HepG2 (cell line): Measurements from ENCODE around the gene STUM. TPM values are rescaled to one million over a fixed set of nuclear protein-coding genes. Genes with fewer than 3 reads are reported as not detected.

Source experiments
- ATAC-seq: fragments of 200-7000 bp; cut with Tn5 transposase; 3 replicates; pipeline ENCODE4 v1.9.1; 2020; ENCODE audit warnings: mild to moderate bottlenecking, moderate library complexity
- BruUV-seq: library from RNA; stranded (reverse); fragments of 400-500 nt; replicated peaks from 2 replicates; lab custom pipeline; 2021; lab: Mats Ljungman, UMichigan
- CTCF ChIA-PET: fragments of 300-600 bp; formaldehyde crosslinking; extraction: SDS; loops from one replicate; lab custom pipeline; 2021; ENCODE audit warnings: low total read pairs, inconsistent platforms, low intra/inter-chr PET ratio; lab: Yijun Ruan, JAX
- POLR2A ChIA-PET: fragments of 350-600 bp; sonication (Branson Sonifier 250); formaldehyde crosslinking; loops from one replicate; lab custom pipeline; 2020; ENCODE audit warnings: antibody characterized with exemption, inconsistent platforms; lab: Yijun Ruan, JAX
- DNase-seq: peaks from one replicate; pipeline ENCODE4 v3.0.0-alpha.2; 2015; ENCODE audit warnings: low spot score
- FAIRE-seq: peaks from 3 replicates; lab custom pipeline; 2011; peaks lifted over from hg19 to GRCh38; lab: Jason Lieb, UNC
- H2AFZ ChIP-seq: one replicate; pipeline ENCODE4 v1.6.1; 2011; ENCODE audit warnings: low read length, inconsistent platforms
- H3K27ac ChIP-seq: fragments of 300-600 bp; 3 replicates; pipeline ENCODE4 v1.8.0; 2011; ENCODE audit warnings: mixed run types, mild to moderate bottlenecking, mixed read lengths, low read length, inconsistent platforms; ENCODE audit not compliant: insufficient read depth; ENCODE audit errors: extremely low read length
- H3K27me3 ChIP-seq, 2 experiments: fragments of 200-600 bp in 1 of 2; 2 replicates in 1 of 2; 3 replicates in 1 of 2; pipeline versions ENCODE4 v1.6.0 to v1.8.0; 2011; ENCODE audit warnings: low read length in 2 of 2, mild to moderate bottlenecking in 2 of 2, moderate library complexity in 2 of 2, inconsistent platforms in 1 of 2; ENCODE audit not compliant: insufficient read depth in 2 of 2, control insufficient read depth in 1 of 2
- H3K36me3 ChIP-seq, 2 experiments: fragments of 200-600 bp in 1 of 2; replicated peaks in 1 of 2; 2 replicates in 1 of 2; 3 replicates in 1 of 2; pipeline versions ENCODE4 v1.5.1 to v1.8.0; 2011; ENCODE audit warnings: low read length in 2 of 2, inconsistent platforms in 1 of 2; ENCODE audit not compliant: insufficient read depth in 2 of 2, control insufficient read depth in 1 of 2
- H3K4me1 ChIP-seq: 2 replicates; pipeline ENCODE4 v1.5.1; 2012; ENCODE audit warnings: low read length, inconsistent platforms; ENCODE audit not compliant: insufficient read depth
- H3K4me2 ChIP-seq: 2 replicates; pipeline ENCODE4 v1.6.0; 2011; ENCODE audit warnings: low read depth, low read length, inconsistent platforms
- H3K4me3 ChIP-seq, 3 experiments: fragments of 200-600 bp in 1 of 3; sonication (generic), shearing (Covaris generic) in 1 of 3; replicated peaks in 1 of 3; 2 replicates each; pipeline ENCODE4 v1.5.1; 2011 to 2016; ENCODE audit warnings: low read length in 3 of 3, inconsistent platforms in 2 of 3, low read depth in 2 of 3, mild to moderate bottlenecking in 2 of 3, control low read depth in 1 of 3, mixed read lengths in 1 of 3; ENCODE audit not compliant: insufficient read depth in 1 of 3
- H3K79me2 ChIP-seq: one replicate; pipeline ENCODE4 v1.6.1; 2011; ENCODE audit warnings: low read length, inconsistent platforms; ENCODE audit not compliant: insufficient read depth
- H3K9ac ChIP-seq: 2 replicates; pipeline ENCODE4 v1.6.0; 2011; ENCODE audit warnings: mild to moderate bottlenecking, low read depth, low read length, inconsistent platforms; ENCODE audit not compliant: insufficient read depth
- H3K9me3 ChIP-seq: 2 replicates; pipeline ENCODE4 v1.5.1; 2012; ENCODE audit warnings: mild to moderate bottlenecking, low read length
- H4K20me1 ChIP-seq: 2 replicates; pipeline ENCODE4 v1.6.0; 2011; ENCODE audit warnings: inconsistent platforms, mild to moderate bottlenecking, low read length, moderate library complexity; ENCODE audit not compliant: insufficient read depth
- MIXL1 ChIP-seq: IDR thresholded peaks from 2 replicates; pipeline ENCODE4 v1.6.1; 2016
- STAG1 ChIP-seq: sonication (generic); formaldehyde crosslinking; IDR thresholded peaks from 2 replicates; pipeline ENCODE4 v1.4.0; 2020; ENCODE audit warnings: missing genetic modification reagents
- WGBS: methylation state at CpG from one replicate; pipeline ENCODE4 v1.1.6; 2017; ENCODE audit warnings: low lambda C conversion rate; 5-methylcytosine and 5-hydroxymethylcytosine counted together
- in situ Hi-C: cut with HindIII; loops from 2 replicates; pipeline ENCODE4 v1.10.0; 2017; ENCODE audit warnings: low pct_unique_long_range_greater_than_20kb; ENCODE audit not compliant: extremely low pct_ligation_motif_present
- intact Hi-C: fragments of 100-400 bp; cut with micrococcal nuclease; formaldehyde crosslinking; loops from one replicate; pipeline ENCODE4 v1.10.0; 2022; ENCODE audit not compliant: unreplicated experiment
- polyA plus RNA-seq, 8 experiments: library from polyadenylated mRNA; depleted of rRNA in 3 of 8; stranded (reverse) in 7 of 8; unstranded in 1 of 8; fragments of >200 nt; fragmentation: Illumina TruSeq in 4 of 8; extraction: Trizol in 4 of 8; gene quantifications; 2 replicates each; pipeline versions ENCODE4 v1.2.1 to v1.2.3, GENCODE V29; 2011 to 2016; ENCODE audit warnings: low read depth in 4 of 8, missing spikeins in 1 of 8, mixed read lengths in 1 of 8; ENCODE audit not compliant: insufficient read depth in 1 of 8
- total RNA-seq, 5 experiments: library from RNA; depleted of rRNA; stranded (reverse); fragments of >200 nt; fragmentation: Illumina TruSeq; extraction: Trizol; gene quantifications; 2 replicates each; pipeline ENCODE4 v1.2.3, GENCODE V29; 2016; ENCODE audit warnings: low read depth in 1 of 5
- TF ChIP-seq, protein P1 (sequence below): sonication (generic); formaldehyde crosslinking; IDR thresholded peaks from 2 replicates; pipeline ENCODE4 v1.5.0; 2020; ENCODE audit warnings: mild to moderate bottlenecking, missing genetic modification reagents, moderate library complexity
- TF ChIP-seq, protein P2 (sequence below): IDR thresholded peaks from 2 replicates; pipeline ENCODE4 v1.6.1; 2016; ENCODE audit warnings: low read depth, borderline replicate concordance

The STUM gene
- total and polyA plus RNA-seq, 2 of the 13 experiments (the other 11 are each of a cell fraction or from before 2014, with no cell fraction given): not detected

DNA sequence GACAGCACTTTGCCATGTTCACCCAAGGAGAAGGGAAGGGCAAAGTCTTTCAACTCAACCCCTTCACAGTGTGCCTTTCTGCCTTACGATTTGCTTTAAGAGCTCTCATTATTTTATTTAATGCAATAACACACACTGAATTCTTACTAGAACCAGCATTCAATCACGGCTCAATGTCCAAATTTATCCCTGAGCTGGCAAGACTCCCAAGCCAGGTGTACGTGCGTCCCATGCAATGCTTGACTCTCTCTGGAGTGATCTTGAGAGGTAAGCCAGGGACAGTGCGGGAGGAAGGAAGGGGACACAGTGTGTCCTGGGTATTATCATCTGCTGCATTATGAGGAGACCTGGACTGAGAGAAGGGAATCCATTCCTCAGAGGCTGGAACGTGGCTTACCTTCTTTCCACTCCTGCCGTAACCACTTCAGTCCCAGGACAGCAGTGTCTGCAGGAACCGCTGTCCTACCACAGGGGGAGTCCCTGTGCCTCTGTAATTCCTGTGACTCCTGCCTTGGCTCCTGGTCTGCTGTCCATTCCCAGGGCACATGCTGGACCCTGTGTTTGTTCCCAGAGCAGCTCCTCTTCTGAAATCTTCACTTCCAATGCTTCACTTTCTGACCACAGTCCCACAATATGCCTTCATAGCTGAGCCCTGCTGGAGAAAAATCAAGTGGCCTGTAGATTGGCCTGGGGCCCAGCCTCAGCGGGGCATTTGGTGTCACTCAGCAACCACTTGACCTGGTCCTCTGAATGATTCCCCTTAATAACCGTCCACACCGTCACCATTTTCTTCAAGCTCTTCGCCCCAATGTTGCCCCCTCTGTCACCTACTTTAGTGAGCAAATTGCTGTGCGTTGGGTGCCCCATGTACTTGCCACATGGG lies 28.6 kb upstream of the STUM start:
- POLR2A ChIA-PET: no interaction called here
- H3K9me3 ChIP-seq: no peaks in the 10 kb centered on the region
- peak; percentile 87 for ATAC-seq
- no TSS peak for BruUV-seq
- in situ Hi-C loops (no loop called here), intact Hi-C loops (no loop called here)
- no peak overlapping the region for H3K27ac ChIP-seq
- H3K27me3 ChIP-seq: peaks cover 0 to 5% of the 10 kb centered on the region in 2 experiments; a peak in 3 of 5 replicates
- FAIRE-seq: no peak
- CTCF ChIA-PET: no interaction called here
- no peak overlapping the region for H2AFZ ChIP-seq
- H4K20me1 ChIP-seq: no peaks in the 10 kb centered on the region
- no peaks in the 10 kb centered on the region for H3K79me2 ChIP-seq
- H3K4me1 ChIP-seq: no peaks in the 10 kb centered on the region
- TF ChIP-seq STAG1 (CRISPR knock-in tag) (peak; percentile 35; the same call in 1 of the 2 replicates), MIXL1 (no peak)
- TF ChIP-seq, protein P1, sequence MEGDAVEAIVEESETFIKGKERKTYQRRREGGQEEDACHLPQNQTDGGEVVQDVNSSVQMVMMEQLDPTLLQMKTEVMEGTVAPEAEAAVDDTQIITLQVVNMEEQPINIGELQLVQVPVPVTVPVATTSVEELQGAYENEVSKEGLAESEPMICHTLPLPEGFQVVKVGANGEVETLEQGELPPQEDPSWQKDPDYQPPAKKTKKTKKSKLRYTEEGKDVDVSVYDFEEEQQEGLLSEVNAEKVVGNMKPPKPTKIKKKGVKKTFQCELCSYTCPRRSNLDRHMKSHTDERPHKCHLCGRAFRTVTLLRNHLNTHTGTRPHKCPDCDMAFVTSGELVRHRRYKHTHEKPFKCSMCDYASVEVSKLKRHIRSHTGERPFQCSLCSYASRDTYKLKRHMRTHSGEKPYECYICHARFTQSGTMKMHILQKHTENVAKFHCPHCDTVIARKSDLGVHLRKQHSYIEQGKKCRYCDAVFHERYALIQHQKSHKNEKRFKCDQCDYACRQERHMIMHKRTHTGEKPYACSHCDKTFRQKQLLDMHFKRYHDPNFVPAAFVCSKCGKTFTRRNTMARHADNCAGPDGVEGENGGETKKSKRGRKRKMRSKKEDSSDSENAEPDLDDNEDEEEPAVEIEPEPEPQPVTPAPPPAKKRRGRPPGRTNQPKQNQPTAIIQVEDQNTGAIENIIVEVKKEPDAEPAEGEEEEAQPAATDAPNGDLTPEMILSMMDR (CRISPR knock-in tag): peak; percentile 42
- DNase-seq: no peak
- H3K4me3 ChIP-seq: no peak overlapping the region
- WGBS: 41% methylated on average over 13 of the region's 13 CpGs
- no peaks in the 10 kb centered on the region for H3K36me3 ChIP-seq
- no peak overlapping the region for H3K4me2 ChIP-seq
- H3K9ac ChIP-seq: no peak overlapping the region

DNA sequence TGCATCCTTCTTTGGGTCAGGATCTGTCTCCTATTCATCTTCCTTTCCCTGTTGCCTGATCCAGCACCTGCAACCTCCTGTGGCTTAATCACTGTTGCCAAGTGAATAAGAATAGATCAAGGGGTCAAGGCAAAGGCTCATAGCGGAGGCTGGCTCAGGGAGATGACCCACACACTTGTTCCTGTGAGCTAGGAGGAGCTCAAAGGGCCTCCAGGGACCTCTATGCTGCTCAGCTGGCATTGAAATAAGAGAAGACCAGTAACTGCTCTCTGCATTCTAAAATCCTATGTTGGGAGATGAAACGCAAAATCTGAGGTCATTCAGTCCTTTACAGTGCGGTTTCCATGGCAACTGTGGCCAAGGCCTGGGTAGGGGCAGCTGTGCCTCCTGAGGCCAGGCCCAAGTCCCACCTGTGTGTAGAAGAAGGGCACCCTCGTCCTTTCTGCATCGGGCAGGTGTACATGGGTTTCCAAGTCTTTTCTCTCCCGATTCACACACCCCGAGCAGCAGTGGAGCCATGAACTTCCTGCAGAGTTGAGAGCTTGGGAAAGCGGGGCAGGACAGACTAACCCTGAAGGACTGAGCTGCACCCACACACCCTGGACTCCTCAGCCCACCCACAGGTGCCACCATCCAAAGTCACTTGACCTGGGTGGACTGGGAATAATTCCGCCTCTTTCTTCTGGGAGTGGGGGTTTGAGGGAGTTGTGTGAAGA lies 27.8 kb upstream of the STUM start:
- TF ChIP-seq, protein P2, sequence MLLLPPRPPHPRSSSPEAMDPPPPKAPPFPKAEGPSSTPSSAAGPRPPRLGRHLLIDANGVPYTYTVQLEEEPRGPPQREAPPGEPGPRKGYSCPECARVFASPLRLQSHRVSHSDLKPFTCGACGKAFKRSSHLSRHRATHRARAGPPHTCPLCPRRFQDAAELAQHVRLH (CRISPR knock-in tag): no peak
- TF ChIP-seq, all 625 proteins: peak for 0
- WGBS: 63% methylated on average over 9 of the region's 9 CpGs
- peaks cover 0 to 5% of the 10 kb centered on the region in 2 experiments; a peak in 3 of 5 replicates for H3K27me3 ChIP-seq
- DNase-seq (no peak), ATAC-seq (no peak), FAIRE-seq (no peak)
- H3K4me3 ChIP-seq: no peak overlapping the region
- intact Hi-C loops: no loop called here
- POLR2A ChIA-PET: no interaction called here
- H3K79me2 ChIP-seq: no peaks in the 10 kb centered on the region
- H3K9me3 ChIP-seq: no peaks in the 10 kb centered on the region
- no peak overlapping the region for H3K9ac ChIP-seq
- no peaks in the 10 kb centered on the region for H3K4me1 ChIP-seq
- H3K4me2 ChIP-seq: no peak overlapping the region
- CTCF ChIA-PET: no interaction called here
- in situ Hi-C loops: no loop called here
- no peaks in the 10 kb centered on the region for H4K20me1 ChIP-seq
- H3K27ac ChIP-seq: no peak overlapping the region
- no peaks in the 10 kb centered on the region for H3K36me3 ChIP-seq
- no peak overlapping the region for H2AFZ ChIP-seq
- no TSS peak for BruUV-seq
